SK-N-MC (cell line): ENCODE results near the gene MCEE.

Experiments
- DNase-seq: peaks from one replicate; pipeline ENCODE4 v3.0.0-alpha.2; 2011; ENCODE audit warnings: low read depth, low spot score
- H3K27ac ChIP-seq: fragments of 200-600 bp; sonication (generic); 2 replicates; pipeline ENCODE4 v1.5.1; 2016; ENCODE audit warnings: mixed run types
- H3K36me3 ChIP-seq: fragments of 200-600 bp; sonication (generic); 2 replicates; pipeline ENCODE4 v1.6.1; 2017; ENCODE audit warnings: antibody characterized with exemption, low read length, mixed read lengths; ENCODE audit not compliant: insufficient read depth
- H3K4me3 ChIP-seq: fragments of 200-600 bp; sonication (generic); 2 replicates; pipeline ENCODE4 v1.5.1; 2016
- H3K9ac ChIP-seq: fragments of 200-600 bp; sonication (generic); 2 replicates; pipeline ENCODE4 v1.8.0; 2017; ENCODE audit warnings: mixed run types, mixed read lengths; ENCODE audit not compliant: insufficient read length
- H3K9me3 ChIP-seq: fragments of 200-600 bp; sonication (generic); 2 replicates; pipeline ENCODE4 v1.6.1; 2017; ENCODE audit warnings: low read depth, mild to moderate bottlenecking, antibody characterized with exemption, low read length, moderate library complexity, mixed read lengths
- EZH2 ChIP-seq: fragments of 200-600 bp; sonication (generic); IDR thresholded peaks from one replicate; pipeline ENCODE4 v1.6.1; 2017; ENCODE audit warnings: antibody characterized with exemption
- FOXP2 ChIP-seq: optimal IDR thresholded peaks from 2 replicates; pipeline ENCODE3; 2011; ENCODE audit warnings: mild to moderate bottlenecking, moderate library complexity; ENCODE audit not compliant: insufficient read depth; ENCODE audit errors: extremely low read length, control extremely low read depth
- POLR2AphosphoS5 ChIP-seq: IDR thresholded peaks from 2 replicates; pipeline ENCODE4 v1.6.1; 2012; ENCODE audit warnings: mild to moderate bottlenecking, low read depth, low read length, borderline replicate concordance

MCEE gene

GRCh38 chr2:71070294-71071093, 59.5 kb downstream of the MCEE start:
- no peaks in the 10 kb centered on the region for H3K9me3 ChIP-seq
- H3K4me3 ChIP-seq: no peak overlapping the region
- DNase-seq: no peak
- H3K9ac ChIP-seq: peak overlapping the region; percentile 92
- no peak for TF ChIP-seq EZH2
- no peak for TF ChIP-seq FOXP2
- TF ChIP-seq POLR2AphosphoS5: no peak
- H3K27ac ChIP-seq: no peak overlapping the region
- peaks cover 16% of the 10 kb centered on the region for H3K36me3 ChIP-seq

GRCh38 chr2:71069376-71069775, 60.7 kb downstream of the MCEE start:
- no peak for DNase-seq
- H3K4me3 ChIP-seq: peak overlapping the region; percentile 95
- H3K36me3 ChIP-seq: peaks cover 12% of the 10 kb centered on the region; the same call in 1 of the 2 replicates
- H3K9me3 ChIP-seq: no peaks in the 10 kb centered on the region
- TF ChIP-seq FOXP2 (no peak), POLR2AphosphoS5 (no peak), EZH2 (no peak)
- peak overlapping the region; percentile 92 for H3K9ac ChIP-seq
- H3K27ac ChIP-seq: no peak overlapping the region

GRCh38 chr2:71068218-71069035, 61.6 kb downstream of the MCEE start, which contains the start of gene NAGK:
NAGK (plus strand) TSS chr2:71068648; CDS start chr2:71068684, 36 bp downstream.
- peak; percentile 76 for DNase-seq
- Histone ChIP-seq H3K4me3 (peak within 1 kb of the TSS; percentile 95), H3K27ac (peak within 1 kb of the TSS; percentile 68; the same call in 1 of the 2 replicates), H3K36me3 (peaks cover 3% of the 10 kb centered on the region; the same call in 1 of the 2 replicates), H3K9ac (peak within 1 kb of the TSS; percentile 92), H3K9me3 (no peaks in the 10 kb centered on the region)
- TF ChIP-seq EZH2 (no peak), POLR2AphosphoS5 (peak; percentile 98)

GRCh38 chr2:71067567-71068217, 62.3 kb downstream of the MCEE start:
- H3K36me3 ChIP-seq: no peaks in the 10 kb centered on the region
- no peaks in the 10 kb centered on the region for H3K9me3 ChIP-seq
- TF ChIP-seq POLR2AphosphoS5: no peak
- TF ChIP-seq EZH2: no peak
- no peak for TF ChIP-seq FOXP2
- H3K27ac ChIP-seq: peak overlapping the region; percentile 68; the same call in 1 of the 2 replicates
- peak overlapping the region; percentile 92 for H3K9ac ChIP-seq
- peak overlapping the region; percentile 95 for H3K4me3 ChIP-seq
- no peak for DNase-seq

- no peak for DNase-seq
- Histone ChIP-seq H3K9ac (no peak overlapping the region), H3K9me3 (no peaks in the 10 kb centered on the region), H3K4me3 (no peak overlapping the region), H3K27ac (no peak overlapping the region), H3K36me3 (no peaks in the 10 kb centered on the region)
- no peak for TF ChIP-seq EZH2
- TF ChIP-seq FOXP2: no peak
- no peak for TF ChIP-seq POLR2AphosphoS5
Observed at GRCh38 chr2:71066856-71067255, 63.2 kb downstream of the MCEE start.

- H3K27ac ChIP-seq: 0 out of 2 replicates have a peak overlapping the region, but pooled peaks have one; percentile 49
- H3K36me3 ChIP-seq: no peaks in the 10 kb centered on the region
- no peak overlapping the region for H3K9ac ChIP-seq
- H3K9me3 ChIP-seq: no peaks in the 10 kb centered on the region
- TF ChIP-seq EZH2 (no peak), POLR2AphosphoS5 (no peak), FOXP2 (no peak)
- H3K4me3 ChIP-seq: no peak overlapping the region
- DNase-seq: no peak
Observed at GRCh38 chr2:71064754-71065621, 65.0 kb downstream of the MCEE start.

- TF ChIP-seq FOXP2 (no peak), EZH2 (no peak), POLR2AphosphoS5 (no peak)
- Histone ChIP-seq H3K27ac (no peak overlapping the region), H3K36me3 (no peaks in the 10 kb centered on the region), H3K9me3 (no peaks in the 10 kb centered on the region), H3K4me3 (no peak overlapping the region), H3K9ac (no peak overlapping the region)
- no peak for DNase-seq
Observed at GRCh38 chr2:71064110-71064611, 65.9 kb downstream of the MCEE start.
